ENCODE results near the gene EVA1C. TPM values are rescaled to one million over a fixed set of nuclear protein-coding genes. Genes with fewer than 3 reads are reported as not detected.

Gene EVA1C
- polyA plus RNA-seq, 1 of the 3 experiments (the other 2 are of a cell fraction) = 10.1 TPM

- POLR2A ChIA-PET = no interaction called here
- no peak overlapping the region for H3K4me3 ChIP-seq (ENCODE audit: low read depth in 2 of 2, low read length in 1 of 2)
- CTCF ChIA-PET = interaction anchor here (1.1 kb wide), 1 partner anchor 105 kb away, joined by 4 read pairs; no protein-coding TSS in a partner anchor
- peaks cover 0 to 9% of the 10 kb centered on the region in 2 experiments for H3K36me3 ChIP-seq (replicated peaks in 1 of 2; ENCODE audit: control insufficient read depth in 1 of 2, insufficient read depth in 2 of 2, low read length in 1 of 2)
- no peaks in the 10 kb centered on the region for H3K9me2 ChIP-seq
- peak overlapping the region in 1 of 2 experiments; percentile 98; a peak in 2 of 4 replicates for H3K27ac ChIP-seq (ENCODE audit: low read depth in 2 of 2, low read length in 1 of 2)
- no peak for DNase-seq
- H3K4me1 ChIP-seq (ENCODE audit: control insufficient read depth in 1 of 2, insufficient read depth in 2 of 2, low read depth in 1 of 2, low read length in 1 of 2) = peaks cover 0 to 53% of the 10 kb centered on the region in 2 experiments; a peak in 2 of 4 replicates
- no peaks in the 10 kb centered on the region for H4K20me1 ChIP-seq (ENCODE audit: insufficient read depth)
- no peaks in the 10 kb centered on the region for H3K9me3 ChIP-seq
- WGBS (ENCODE audit: low lambda C conversion rate) = 98% methylated on average over 6 of the region's 6 CpGs
- no peak overlapping the region for H3K4me2 ChIP-seq
- H3K27me3 ChIP-seq (ENCODE audit: insufficient read depth) = no peaks in the 10 kb centered on the region
- H3F3A ChIP-seq (replicated peaks; ENCODE audit: insufficient read depth) = peaks cover 61% of the 10 kb centered on the region
- no peak overlapping the region for H2AFZ ChIP-seq (ENCODE audit: low read depth)
- H3K79me2 ChIP-seq (ENCODE audit: insufficient read depth) = peaks cover 17% of the 10 kb centered on the region; the same call in 1 of the 2 replicates
- TF ChIP-seq SMC3 (IDR thresholded peaks at IDR 0.05; ENCODE audit: low read depth, low read length) (no peak), RAD21 (IDR thresholded peaks at IDR 0.05; ENCODE audit: low read length) (no peak), RFX5 (IDR thresholded peaks at IDR 0.05; ENCODE audit: low read length) (no peak), YY1 (IDR thresholded peaks at IDR 0.05; ENCODE audit: low read depth) (no peak), MXI1 (IDR thresholded peaks at IDR 0.05; ENCODE audit: low read depth, low read length) (no peak), PBX3 (IDR thresholded peaks at IDR 0.05) (no peak), JUND (IDR thresholded peaks at IDR 0.05) (no peak), CHD2 (IDR thresholded peaks at IDR 0.05; ENCODE audit: low read length, partially characterized antibody) (no peak), GATA2 (CRISPR knock-in tag; IDR thresholded peaks at IDR 0.05) (no peak), IRF3 (IDR thresholded peaks at IDR 0.05; ENCODE audit: low read depth, low read length) (no peak), TCF12 (IDR thresholded peaks at IDR 0.05) (no peak), USF2 (IDR thresholded peaks at IDR 0.05; ENCODE audit: borderline replicate concordance, low read depth, low read length) (no peak), EP300 (IDR thresholded peaks at IDR 0.05; ENCODE audit: borderline replicate concordance in 1 of 2, low read depth in 1 of 2, low read length in 1 of 2) (no peak), TAF1 (IDR thresholded peaks at IDR 0.05; ENCODE audit: borderline replicate concordance, low read depth, low read length) (no peak), MAX (IDR thresholded peaks at IDR 0.05; ENCODE audit: low read depth) (no peak), ZBTB33 (IDR thresholded peaks at IDR 0.05; ENCODE audit: borderline replicate concordance, low read depth) (no peak), RCOR1 (IDR thresholded peaks at IDR 0.05; ENCODE audit: low read length) (no peak), USF1 (IDR thresholded peaks at IDR 0.05; ENCODE audit: borderline replicate concordance, low read depth) (no peak), FOXJ3 (CRISPR knock-in tag; IDR thresholded peaks at IDR 0.05) (no peak)
- H3K9ac ChIP-seq = no peak overlapping the region
Observed at GRCh38 chr21:32496568-32496967, 84.1 kb downstream of the EVA1C start.
